GM23338 (cell line): ENCODE results near the gene KIFAP3. TPM values are rescaled to one million over a fixed set of nuclear protein-coding genes. Genes with fewer than 3 reads are reported as not detected.

Source experiments
- ATAC-seq: fragments of 200-7000 bp; cut with Tn5 transposase; 3 replicates; pipeline ENCODE4 v1.9.1; 2020
- DNase-seq: peaks from one replicate; pipeline ENCODE4 v3.0.0-alpha.2; 2015; ENCODE audit warnings: low spot score
- H2AFZ ChIP-seq: fragments of 200-600 bp; sonication (generic); 2 replicates; pipeline ENCODE4 v1.8.0; 2016; ENCODE audit warnings: antibody characterized with exemption, mild to moderate bottlenecking, moderate library complexity
- H3F3A ChIP-seq: fragments of 200-600 bp; sonication (generic); replicated peaks from 2 replicates; pipeline ENCODE4 v1.8.0; 2017; ENCODE audit warnings: antibody characterized with exemption, mixed run types, low read depth
- H3K27ac ChIP-seq: fragments of 200-600 bp; sonication (generic); 2 replicates; pipeline ENCODE4 v1.6.1; 2016; ENCODE audit warnings: low read depth
- H3K27me3 ChIP-seq: fragments of 200-600 bp; sonication (generic); 2 replicates; pipeline ENCODE4 v1.8.0; 2016; ENCODE audit warnings: mild to moderate bottlenecking, mixed run types, moderate library complexity; ENCODE audit not compliant: insufficient read depth
- H3K36me3 ChIP-seq: fragments of 200-600 bp; sonication (generic); 2 replicates; pipeline ENCODE4 v1.8.0; 2016; ENCODE audit warnings: mild to moderate bottlenecking; ENCODE audit not compliant: insufficient read depth
- H3K4me1 ChIP-seq: fragments of 200-600 bp; sonication (generic); 2 replicates; pipeline ENCODE4 v1.8.0; 2016; ENCODE audit warnings: mild to moderate bottlenecking, moderate library complexity; ENCODE audit not compliant: insufficient read depth
- H3K4me2 ChIP-seq: fragments of 200-600 bp; sonication (generic); 2 replicates; pipeline ENCODE4 v1.7.1; 2017; ENCODE audit warnings: mixed run types
- H3K4me3 ChIP-seq: fragments of 200-600 bp; sonication (generic); 2 replicates; pipeline ENCODE4 v1.6.1; 2016; ENCODE audit warnings: mixed run types
- H3K79me2 ChIP-seq: fragments of 200-600 bp; sonication (generic); replicated peaks from 2 replicates; pipeline ENCODE4 v1.8.0; 2017; ENCODE audit warnings: mild to moderate bottlenecking; ENCODE audit not compliant: insufficient read depth
- H3K9me2 ChIP-seq: fragments of 200-600 bp; sonication (generic); 2 replicates; pipeline ENCODE4 v1.8.0; 2017; ENCODE audit not compliant: insufficient read depth
- H4K20me1 ChIP-seq: fragments of 200-600 bp; sonication (generic); replicated peaks from 2 replicates; pipeline ENCODE4 v1.8.0; 2017; ENCODE audit warnings: mild to moderate bottlenecking; ENCODE audit not compliant: insufficient read depth
- H3K27ac Mint-ChIP-seq: 2 replicates; pipeline ENCODE4 v1.8.0; 2020; ENCODE audit warnings: inconsistent platforms, mild to moderate bottlenecking, moderate library complexity, mixed read lengths
- H3K27me3 Mint-ChIP-seq: 3 replicates; pipeline ENCODE4 v1.8.0; 2022; ENCODE audit warnings: low read depth, mild to moderate bottlenecking, moderate library complexity, mixed read lengths, inconsistent platforms; ENCODE audit not compliant: insufficient read depth, poor library complexity
- H3K36me3 Mint-ChIP-seq: 3 replicates; pipeline ENCODE4 v1.8.0; 2021; ENCODE audit warnings: low read depth, mild to moderate bottlenecking, inconsistent platforms, moderate library complexity, mixed read lengths
- H3K4me1 Mint-ChIP-seq: 3 replicates; pipeline ENCODE4 v1.8.0; 2020; ENCODE audit warnings: mild to moderate bottlenecking, inconsistent platforms, mixed read lengths
- H3K4me3 Mint-ChIP-seq: 3 replicates; pipeline ENCODE4 v1.8.0; 2021; ENCODE audit warnings: moderate library complexity, mild to moderate bottlenecking, inconsistent platforms, mixed read lengths
- H3K9me3 Mint-ChIP-seq: 3 replicates; pipeline ENCODE4 v1.8.0; 2020; ENCODE audit warnings: moderate library complexity, mild to moderate bottlenecking, inconsistent platforms, mixed read lengths
- CREB1 ChIP-seq: fragments of 250-450 bp; sonication (Bioruptor Pico); IDR thresholded peaks from 2 replicates; pipeline ENCODE4 v1.5.0; 2020; ENCODE audit warnings: low read depth, mild to moderate bottlenecking, moderate library complexity
- ETS1 ChIP-seq: IDR thresholded peaks from 2 replicates; pipeline ENCODE4 v1.6.1; 2016; ENCODE audit warnings: antibody characterized with exemption
- EZH2 ChIP-seq: fragments of 200-600 bp; sonication (generic); IDR thresholded peaks from one replicate; pipeline ENCODE4 v1.8.0; 2017; ENCODE audit warnings: antibody characterized with exemption, mild to moderate bottlenecking, low read depth; ENCODE audit not compliant: unreplicated experiment
- EZH2phosphoT487 ChIP-seq: fragments of 200-600 bp; sonication (generic); IDR thresholded peaks from one replicate; pipeline ENCODE4 v1.8.1; 2018; ENCODE audit warnings: antibody characterized with exemption; ENCODE audit not compliant: unreplicated experiment
- JUNB ChIP-seq: IDR thresholded peaks from one replicate; pipeline ENCODE4 v1.6.1; 2016; ENCODE audit warnings: antibody characterized with exemption; ENCODE audit not compliant: unreplicated experiment
- NANOG ChIP-seq: IDR thresholded peaks from 2 replicates; pipeline ENCODE4 v1.6.1; 2016; ENCODE audit warnings: antibody characterized with exemption, borderline replicate concordance
- STAT1 ChIP-seq: IDR thresholded peaks from one replicate; pipeline ENCODE4 v1.6.1; 2016; ENCODE audit warnings: antibody characterized with exemption; ENCODE audit not compliant: unreplicated experiment
- ZNF114 ChIP-seq: fragments of 250-450 bp; sonication (Bioruptor Pico); IDR thresholded peaks from 2 replicates; pipeline ENCODE4 v1.5.0; 2020; ENCODE audit warnings: mild to moderate bottlenecking, moderate library complexity
- ZNF331 ChIP-seq: fragments of 250-450 bp; sonication (Bioruptor Pico); IDR thresholded peaks from 2 replicates; pipeline ENCODE4 v1.5.0; 2020; ENCODE audit warnings: low read depth, mild to moderate bottlenecking, moderate library complexity
- ZNF462 ChIP-seq: fragments of 250-450 bp; sonication (Bioruptor Pico); IDR thresholded peaks from 2 replicates; pipeline ENCODE4 v1.5.0; 2020; ENCODE audit warnings: mild to moderate bottlenecking, moderate library complexity
- polyA plus RNA-seq: library from polyadenylated mRNA; unstranded; fragments of >200 nt; fragmentation: Nextera tagmentation; extraction: Ambion mirVana; gene quantifications from 2 replicates; pipeline ENCODE4 v1.2.1, GENCODE V29; 2016
- total RNA-seq: library from RNA; depleted of rRNA; stranded (reverse); fragments of >200 nt; shearing (Covaris generic); gene quantifications from 2 replicates; pipeline ENCODE4 v1.2.3, GENCODE V29; 2014
- TF ChIP-seq, protein P1 (sequence below): IDR thresholded peaks from one replicate; pipeline ENCODE4 v1.6.1; 2018; ENCODE audit warnings: antibody characterized with exemption; ENCODE audit not compliant: unreplicated experiment
- TF ChIP-seq, protein P2 (sequence below), 2 experiments: fragments of 200-600 bp in 1 of 2; sonication (generic) in 1 of 2; conservative IDR thresholded peaks; 2 replicates each; pipeline versions ENCODE4 v1.5.1 to v1.6.1; 2016 to 2017; ENCODE audit warnings: antibody characterized with exemption in 2 of 2, low read depth in 2 of 2, mild to moderate bottlenecking in 2 of 2, moderate library complexity in 1 of 2

The KIFAP3 gene
- total and polyA plus RNA-seq, 2 experiments from 2014 or later, result 2.7 to 3.1 TPM

GRCh38 chr1:170030212-170030611, 44.3 kb downstream of the KIFAP3 start:
- Mint-ChIP-seq H3K9me3 (peaks cover 10% of the 10 kb centered on the region; the same call in 2 of the 3 replicates), H3K27ac (no peak overlapping the region), H3K4me3 (no peak overlapping the region), H3K36me3 (no peaks in the 10 kb centered on the region), H3K27me3 (no peaks in the 10 kb centered on the region), H3K4me1 (no peaks in the 10 kb centered on the region)
- no peak overlapping the region for H3K4me2 ChIP-seq
- DNase-seq (no peak), ATAC-seq (no peak)
- H3K36me3 ChIP-seq, result no peaks in the 10 kb centered on the region
- H3K4me1 ChIP-seq, result no peaks in the 10 kb centered on the region
- H3K27ac ChIP-seq, result no peak overlapping the region
- TF ChIP-seq NANOG (no peak), EZH2 (no peak), ZNF331 (CRISPR knock-in tag) (no peak), ZNF114 (CRISPR knock-in tag) (no peak), STAT1 (no peak), CREB1 (no peak), ZNF462 (no peak), ETS1 (no peak), EZH2phosphoT487 (no peak), JUNB (no peak)
- TF ChIP-seq, protein P1, sequence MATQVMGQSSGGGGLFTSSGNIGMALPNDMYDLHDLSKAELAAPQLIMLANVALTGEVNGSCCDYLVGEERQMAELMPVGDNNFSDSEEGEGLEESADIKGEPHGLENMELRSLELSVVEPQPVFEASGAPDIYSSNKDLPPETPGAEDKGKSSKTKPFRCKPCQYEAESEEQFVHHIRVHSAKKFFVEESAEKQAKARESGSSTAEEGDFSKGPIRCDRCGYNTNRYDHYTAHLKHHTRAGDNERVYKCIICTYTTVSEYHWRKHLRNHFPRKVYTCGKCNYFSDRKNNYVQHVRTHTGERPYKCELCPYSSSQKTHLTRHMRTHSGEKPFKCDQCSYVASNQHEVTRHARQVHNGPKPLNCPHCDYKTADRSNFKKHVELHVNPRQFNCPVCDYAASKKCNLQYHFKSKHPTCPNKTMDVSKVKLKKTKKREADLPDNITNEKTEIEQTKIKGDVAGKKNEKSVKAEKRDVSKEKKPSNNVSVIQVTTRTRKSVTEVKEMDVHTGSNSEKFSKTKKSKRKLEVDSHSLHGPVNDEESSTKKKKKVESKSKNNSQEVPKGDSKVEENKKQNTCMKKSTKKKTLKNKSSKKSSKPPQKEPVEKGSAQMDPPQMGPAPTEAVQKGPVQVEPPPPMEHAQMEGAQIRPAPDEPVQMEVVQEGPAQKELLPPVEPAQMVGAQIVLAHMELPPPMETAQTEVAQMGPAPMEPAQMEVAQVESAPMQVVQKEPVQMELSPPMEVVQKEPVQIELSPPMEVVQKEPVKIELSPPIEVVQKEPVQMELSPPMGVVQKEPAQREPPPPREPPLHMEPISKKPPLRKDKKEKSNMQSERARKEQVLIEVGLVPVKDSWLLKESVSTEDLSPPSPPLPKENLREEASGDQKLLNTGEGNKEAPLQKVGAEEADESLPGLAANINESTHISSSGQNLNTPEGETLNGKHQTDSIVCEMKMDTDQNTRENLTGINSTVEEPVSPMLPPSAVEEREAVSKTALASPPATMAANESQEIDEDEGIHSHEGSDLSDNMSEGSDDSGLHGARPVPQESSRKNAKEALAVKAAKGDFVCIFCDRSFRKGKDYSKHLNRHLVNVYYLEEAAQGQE, result no peak
- TF ChIP-seq, protein P2, sequence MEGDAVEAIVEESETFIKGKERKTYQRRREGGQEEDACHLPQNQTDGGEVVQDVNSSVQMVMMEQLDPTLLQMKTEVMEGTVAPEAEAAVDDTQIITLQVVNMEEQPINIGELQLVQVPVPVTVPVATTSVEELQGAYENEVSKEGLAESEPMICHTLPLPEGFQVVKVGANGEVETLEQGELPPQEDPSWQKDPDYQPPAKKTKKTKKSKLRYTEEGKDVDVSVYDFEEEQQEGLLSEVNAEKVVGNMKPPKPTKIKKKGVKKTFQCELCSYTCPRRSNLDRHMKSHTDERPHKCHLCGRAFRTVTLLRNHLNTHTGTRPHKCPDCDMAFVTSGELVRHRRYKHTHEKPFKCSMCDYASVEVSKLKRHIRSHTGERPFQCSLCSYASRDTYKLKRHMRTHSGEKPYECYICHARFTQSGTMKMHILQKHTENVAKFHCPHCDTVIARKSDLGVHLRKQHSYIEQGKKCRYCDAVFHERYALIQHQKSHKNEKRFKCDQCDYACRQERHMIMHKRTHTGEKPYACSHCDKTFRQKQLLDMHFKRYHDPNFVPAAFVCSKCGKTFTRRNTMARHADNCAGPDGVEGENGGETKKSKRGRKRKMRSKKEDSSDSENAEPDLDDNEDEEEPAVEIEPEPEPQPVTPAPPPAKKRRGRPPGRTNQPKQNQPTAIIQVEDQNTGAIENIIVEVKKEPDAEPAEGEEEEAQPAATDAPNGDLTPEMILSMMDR (conservative IDR thresholded peaks at IDR 0.05; ENCODE audit: low read depth in 2 of 2), result no peak
- H3K9me2 ChIP-seq, result no peaks in the 10 kb centered on the region
- H4K20me1 ChIP-seq, result no peaks in the 10 kb centered on the region
- no peaks in the 10 kb centered on the region for H3F3A ChIP-seq
- no peaks in the 10 kb centered on the region for H3K79me2 ChIP-seq
- no peaks in the 10 kb centered on the region for H3K27me3 ChIP-seq
- H3K4me3 ChIP-seq, result no peak overlapping the region
- H2AFZ ChIP-seq, result no peak overlapping the region
